NCI-H146 treated with DMSO at 0.1 percent for 48 hours (cell line): ENCODE results near the gene CRHBP.
"Not testable (repeated sequence)": the region's sequence is repeated elsewhere in the genome, so short reads cannot be mapped to it uniquely, and the experiment has no call there.

Source experiments
- DNase-seq: peaks from one replicate; lab custom pipeline; 2025; ENCODE audit not compliant: unreplicated experiment; lab: John Stamatoyannopoulos, UW

Gene CRHBP

GRCh38 chr5:76958991-76959767, 6.3 kb downstream of the CRHBP start:
- no peak for DNase-seq

- DNase-seq: no peak
These were observed 7.3 kb downstream of the CRHBP start for GRCh38 chr5:76960004-76960625.

DNA sequence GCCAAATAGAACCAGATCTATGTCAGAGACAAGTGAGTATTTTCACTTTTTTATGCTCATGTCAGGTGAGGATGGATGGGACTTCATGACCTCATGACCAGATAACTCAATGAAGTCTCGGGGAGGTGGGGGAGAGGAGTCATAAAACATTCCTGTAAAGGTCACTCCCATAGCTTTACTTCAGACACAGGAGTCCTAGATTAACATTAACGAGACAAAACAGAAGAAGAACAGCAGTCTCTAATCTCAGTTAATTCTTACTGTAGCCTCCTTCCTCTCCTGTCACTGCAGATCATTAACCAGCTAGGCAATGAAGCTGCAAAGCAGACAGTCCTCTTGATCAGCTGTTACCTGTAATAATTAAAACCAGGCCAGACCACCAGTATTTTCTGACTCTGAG, 11.2 kb downstream of the CRHBP start:
- no peak for DNase-seq

DNA sequence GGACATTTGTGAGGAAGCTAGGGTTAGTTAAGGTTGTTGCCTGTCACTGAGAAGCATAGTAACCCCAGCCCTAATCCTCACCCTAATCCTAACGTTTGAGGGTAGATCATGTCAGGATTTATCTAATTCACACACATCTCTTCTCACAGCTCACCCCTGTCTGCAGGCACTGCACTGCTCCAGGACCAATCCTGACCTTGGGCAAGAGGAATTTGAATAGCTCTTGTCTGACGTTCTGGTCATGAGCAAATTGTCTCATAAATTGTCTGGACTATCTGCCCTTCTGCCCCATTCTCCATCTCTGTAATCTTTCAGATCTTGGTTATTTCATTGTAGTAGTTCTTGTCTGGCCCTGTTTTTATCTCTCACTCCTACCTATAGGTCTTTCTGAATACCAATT, 18.7 kb downstream of the CRHBP start:
- DNase-seq: no peak

DNA sequence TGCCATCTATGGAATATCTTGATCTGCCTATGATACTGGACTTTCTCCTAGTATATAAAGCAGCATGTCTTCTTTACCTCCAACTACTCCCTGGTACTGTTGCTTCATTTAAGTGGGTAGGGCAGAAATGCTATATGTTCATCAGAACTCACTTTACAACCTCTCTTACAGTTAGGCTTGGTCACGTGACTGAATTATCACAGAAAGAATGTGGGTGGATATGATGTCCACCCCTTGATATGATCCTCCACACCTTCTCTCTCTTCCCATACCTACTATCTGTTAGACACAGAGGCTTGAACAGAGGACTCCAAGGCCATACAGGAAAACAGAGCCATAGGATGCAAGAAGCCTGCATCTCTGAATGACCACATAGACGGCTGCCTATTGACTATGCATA, 19.8 kb downstream of the CRHBP start:
- no peak for DNase-seq

DNA sequence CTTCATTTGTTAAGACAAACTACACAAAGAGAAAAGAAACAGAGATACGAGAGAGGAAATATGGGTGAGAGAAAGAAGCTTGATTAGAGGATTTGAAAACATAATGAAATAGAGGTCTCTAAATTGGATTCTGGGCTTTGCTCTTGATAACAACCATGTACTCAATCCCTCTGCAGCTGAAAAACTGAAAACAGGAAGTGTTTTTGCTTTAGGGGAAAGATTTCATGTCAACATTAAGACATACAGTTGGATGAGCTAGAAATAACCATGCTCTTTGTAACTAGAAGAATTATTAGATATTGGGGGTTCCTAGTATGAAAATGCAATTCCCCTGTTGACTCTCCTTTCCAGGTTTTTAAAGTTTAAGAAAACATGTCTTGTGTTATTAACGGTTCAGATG, 21.9 kb downstream of the CRHBP start:
- no peak for DNase-seq

DNA sequence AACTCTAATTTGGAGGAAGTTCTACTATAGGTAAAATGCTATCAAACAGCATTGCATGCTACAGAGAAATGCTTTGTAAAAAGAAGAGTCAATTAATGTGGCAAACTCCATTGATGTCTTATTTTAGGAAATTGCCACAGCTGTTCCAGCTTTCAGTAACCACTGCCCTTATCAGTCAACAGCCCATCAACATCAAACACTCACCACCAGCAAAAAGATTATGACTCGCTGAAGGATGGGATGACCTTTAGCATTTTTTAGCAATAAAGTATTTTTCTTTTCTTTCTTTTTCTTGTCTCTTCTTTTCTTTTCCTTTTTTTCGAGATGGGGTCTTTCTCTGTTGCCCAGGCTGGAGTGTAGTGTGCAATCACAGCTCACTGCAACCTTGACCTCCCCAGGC, 26.0 kb downstream of the CRHBP start:
- no peak for DNase-seq

DNA sequence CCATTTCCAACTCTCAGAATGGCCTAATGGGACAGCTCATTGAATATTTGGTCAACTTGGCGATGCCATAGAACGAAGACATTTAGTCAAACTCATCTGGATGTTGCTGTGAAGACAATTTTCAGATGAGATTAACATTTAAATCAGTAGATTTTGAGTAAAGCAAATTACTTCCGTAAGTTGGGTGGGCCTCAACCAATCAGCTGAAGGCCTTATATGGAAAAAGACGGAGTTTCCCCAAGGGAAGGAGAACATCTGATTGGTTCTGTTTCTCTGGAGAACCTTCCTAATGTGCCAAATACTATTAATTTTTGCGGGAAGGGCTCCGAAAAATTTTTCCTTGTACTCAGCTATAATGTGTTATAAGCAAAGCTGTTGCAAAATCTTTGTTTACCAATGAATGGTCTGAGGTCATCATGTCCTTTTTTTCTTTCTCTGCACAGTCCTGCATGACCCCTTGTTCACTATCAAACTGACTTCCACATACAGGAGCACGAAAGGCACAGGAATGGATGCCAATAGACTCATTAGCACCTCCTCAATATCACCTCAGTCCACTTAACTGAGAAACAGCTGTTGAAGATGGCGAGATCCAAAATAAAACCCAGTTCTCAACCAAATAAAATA, 27.8 kb downstream of the CRHBP start:
- no peak for DNase-seq

GRCh38 chr5:76982450-76982849, 29.6 kb downstream of the CRHBP start:
- no peak for DNase-seq

GRCh38 chr5:76983468-76983867, 30.6 kb downstream of the CRHBP start:
- no peak for DNase-seq

DNA sequence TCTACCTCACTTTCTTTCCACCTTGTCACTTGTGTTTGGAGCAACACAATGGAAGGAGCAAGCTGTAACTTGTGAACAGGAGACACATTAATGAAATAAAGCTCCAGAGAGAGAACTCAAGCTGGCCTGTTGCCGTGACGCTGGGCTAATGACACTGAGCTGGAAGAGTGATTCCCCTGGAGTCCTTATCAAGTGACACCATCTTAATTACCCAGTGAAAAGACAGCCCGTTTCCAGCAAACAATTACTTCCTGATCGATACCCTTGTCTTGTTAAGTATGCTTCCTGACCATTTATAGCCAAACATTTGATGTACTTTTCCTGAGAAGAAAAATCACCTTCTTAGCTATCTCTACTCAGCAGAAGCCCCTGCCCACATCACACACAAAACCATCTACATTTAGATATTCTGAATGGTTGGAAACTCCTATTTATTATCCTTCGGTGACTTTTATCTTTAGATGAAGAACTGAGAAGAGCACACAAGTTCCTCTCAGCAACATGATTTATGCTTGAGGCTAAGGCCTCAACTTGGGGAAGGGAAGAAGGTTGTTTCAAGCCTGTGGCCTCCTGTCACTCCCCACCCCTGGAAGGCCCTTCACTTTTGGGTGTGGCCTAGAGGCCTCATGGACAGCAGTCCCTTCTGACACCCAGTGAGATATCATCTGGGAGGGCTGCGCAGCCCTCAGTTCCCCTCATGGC, 34.1 kb downstream of the CRHBP start:
- DNase-seq: peak; percentile 64

DNA sequence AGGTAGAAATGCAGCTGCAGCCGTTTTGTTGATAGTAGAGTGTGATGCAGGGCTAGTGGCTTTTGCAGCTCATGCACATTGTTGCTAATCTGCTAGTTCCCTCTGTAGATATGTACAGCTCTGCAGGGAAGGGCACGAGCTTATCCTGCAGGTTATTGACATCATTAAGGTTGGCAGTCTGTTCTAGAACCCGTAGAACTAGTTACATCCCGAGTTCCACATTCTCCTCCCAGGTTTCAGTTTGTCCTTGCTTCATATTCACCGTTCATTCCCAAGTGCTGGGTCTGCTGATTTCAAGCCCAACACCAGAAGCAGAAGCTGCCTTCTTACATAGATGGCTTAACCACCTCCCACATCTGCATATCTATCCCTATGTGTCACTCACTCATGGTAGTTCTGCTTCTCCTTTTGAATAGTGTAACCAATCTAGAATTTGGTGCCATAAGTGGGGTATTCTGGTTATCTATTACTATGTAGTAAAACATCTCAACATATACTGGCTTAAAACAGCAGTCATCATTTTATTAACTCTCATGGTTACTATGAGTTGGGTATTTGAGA, 38.1 kb downstream of the CRHBP start:
- DNase-seq: no peak

DNA sequence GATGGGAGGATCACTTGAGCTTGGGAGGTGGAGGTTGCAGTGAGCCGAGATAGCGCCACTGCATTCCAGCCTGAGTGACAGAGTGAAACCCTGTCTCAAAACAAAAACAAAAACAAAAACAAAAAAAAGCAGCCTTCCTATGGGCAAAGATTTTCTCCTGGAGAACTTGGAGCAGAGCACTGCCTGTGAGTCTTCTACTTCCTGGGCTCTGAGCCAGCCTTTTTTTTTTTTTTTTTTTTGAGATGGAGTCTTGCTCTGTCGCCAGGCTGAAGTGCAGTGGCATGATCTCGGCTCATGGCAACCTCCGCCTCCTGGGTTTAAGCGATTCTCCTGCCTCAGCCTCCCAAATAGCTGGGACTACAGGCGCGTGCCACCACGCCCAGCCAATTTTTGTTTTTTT, 40.6 kb downstream of the CRHBP start:
- DNase-seq: not testable (repeated sequence)

DNA sequence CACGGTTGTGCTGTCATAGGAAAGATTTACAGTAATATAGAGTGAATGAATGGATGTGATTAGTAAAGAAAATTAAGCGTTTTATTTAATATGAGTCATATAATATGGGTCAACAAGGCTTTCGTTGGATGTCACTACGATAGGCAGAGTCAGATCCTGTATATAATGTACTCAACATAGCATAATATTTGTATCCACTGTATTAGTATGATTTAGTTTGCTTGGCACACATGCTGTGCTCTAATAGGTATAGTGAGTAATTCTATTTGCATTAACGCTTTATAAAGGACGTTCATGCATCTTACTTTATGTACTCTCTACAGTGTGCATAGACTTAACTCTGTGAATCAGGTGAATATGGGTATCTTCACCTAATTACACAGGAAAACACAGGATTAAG, 41.5 kb downstream of the CRHBP start:
- no peak for DNase-seq

DNA sequence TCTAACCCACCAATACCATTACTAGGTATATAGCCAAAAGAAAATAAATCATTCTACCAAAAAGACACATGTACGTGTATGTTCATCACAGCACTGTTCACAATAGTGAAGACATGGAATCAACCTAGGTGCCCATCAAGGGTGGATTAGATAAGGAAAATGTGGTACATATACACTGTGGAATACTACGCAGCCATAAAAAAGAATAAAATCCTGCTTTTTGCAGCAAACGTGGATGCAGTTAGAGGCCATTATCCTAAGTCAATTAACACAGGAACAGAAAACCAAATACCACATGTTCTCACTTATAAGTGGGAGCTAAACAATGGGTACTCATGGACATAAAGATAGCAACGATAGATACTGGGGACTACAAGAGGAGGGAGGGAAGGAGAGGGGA, 45.4 kb downstream of the CRHBP start:
- not testable (repeated sequence) for DNase-seq

GRCh38 chr5:76999451-76999850, 46.6 kb downstream of the CRHBP start:
- no peak for DNase-seq

DNA sequence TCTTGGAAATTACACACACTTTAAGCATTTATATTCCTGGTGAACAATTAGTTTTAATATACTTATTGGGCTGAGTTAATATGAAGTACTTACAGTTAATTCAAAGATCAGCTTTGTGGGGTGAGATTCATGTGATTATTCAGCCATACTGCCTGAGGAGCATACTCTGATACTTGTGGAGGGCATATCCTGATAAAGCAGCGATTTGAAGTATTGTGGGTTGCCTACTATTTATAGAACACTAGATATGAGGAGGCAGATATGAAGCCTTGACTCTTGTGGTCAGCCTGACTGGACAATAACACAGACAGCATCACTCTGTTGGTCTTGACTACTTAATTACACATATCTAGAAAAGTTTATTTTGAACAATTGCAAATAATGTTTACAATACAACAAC, 50.4 kb downstream of the CRHBP start:
- DNase-seq: no peak

GRCh38 chr5:77006124-77006523, 53.3 kb downstream of the CRHBP start:
- no peak for DNase-seq

DNA sequence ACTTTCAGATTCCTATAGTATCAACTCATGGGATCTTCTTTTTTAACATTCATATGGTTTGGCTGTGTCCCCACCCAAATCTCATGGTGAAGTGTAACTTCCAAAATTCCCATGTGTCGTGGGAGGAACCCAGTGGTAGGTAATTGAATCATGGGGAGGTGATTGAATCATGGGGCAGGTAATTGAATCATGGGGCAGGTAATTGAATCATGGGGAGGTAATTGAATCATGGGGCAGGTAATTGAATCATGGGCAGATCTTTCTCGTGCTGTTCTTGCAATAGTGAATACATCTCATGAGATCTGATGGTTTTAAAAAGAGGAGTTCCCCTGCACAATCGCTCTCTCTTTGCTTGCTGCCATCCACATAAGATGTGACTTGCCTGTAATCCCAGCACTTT, 55.6 kb downstream of the CRHBP start:
- DNase-seq: no peak

GRCh38 chr5:77010243-77010642, 57.4 kb downstream of the CRHBP start:
- DNase-seq: no peak

DNA sequence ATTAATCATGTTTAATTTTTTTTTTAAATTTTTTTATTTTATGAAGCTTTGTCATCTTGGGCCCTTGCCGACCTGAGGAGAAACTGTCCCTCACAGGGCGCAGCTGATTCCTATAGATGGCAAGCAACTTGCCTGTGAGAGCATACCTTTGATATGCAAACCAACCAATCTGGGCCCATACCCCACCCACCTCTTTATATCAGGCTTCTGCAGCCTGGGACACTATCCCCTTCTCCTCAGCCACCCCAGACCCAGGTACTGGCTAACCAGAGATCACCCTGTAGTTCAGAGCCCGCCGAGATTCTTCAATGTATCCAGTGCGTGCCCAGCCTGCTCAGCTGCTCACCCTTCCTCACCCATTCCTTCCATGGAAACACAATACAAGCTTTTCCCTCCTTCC, 58.7 kb downstream of the CRHBP start:
- no peak for DNase-seq
